CD4-positive, alpha-beta T cell treated with Interleukin-6 for 4 hours (primary cell): ENCODE data around the gene PTPRT.

Experiments
- DNase-seq: peaks from one replicate; pipeline ENCODE4 v3.0.0-alpha.2; 2020; ENCODE audit warnings: mixed read lengths

The PTPRT gene

DNA sequence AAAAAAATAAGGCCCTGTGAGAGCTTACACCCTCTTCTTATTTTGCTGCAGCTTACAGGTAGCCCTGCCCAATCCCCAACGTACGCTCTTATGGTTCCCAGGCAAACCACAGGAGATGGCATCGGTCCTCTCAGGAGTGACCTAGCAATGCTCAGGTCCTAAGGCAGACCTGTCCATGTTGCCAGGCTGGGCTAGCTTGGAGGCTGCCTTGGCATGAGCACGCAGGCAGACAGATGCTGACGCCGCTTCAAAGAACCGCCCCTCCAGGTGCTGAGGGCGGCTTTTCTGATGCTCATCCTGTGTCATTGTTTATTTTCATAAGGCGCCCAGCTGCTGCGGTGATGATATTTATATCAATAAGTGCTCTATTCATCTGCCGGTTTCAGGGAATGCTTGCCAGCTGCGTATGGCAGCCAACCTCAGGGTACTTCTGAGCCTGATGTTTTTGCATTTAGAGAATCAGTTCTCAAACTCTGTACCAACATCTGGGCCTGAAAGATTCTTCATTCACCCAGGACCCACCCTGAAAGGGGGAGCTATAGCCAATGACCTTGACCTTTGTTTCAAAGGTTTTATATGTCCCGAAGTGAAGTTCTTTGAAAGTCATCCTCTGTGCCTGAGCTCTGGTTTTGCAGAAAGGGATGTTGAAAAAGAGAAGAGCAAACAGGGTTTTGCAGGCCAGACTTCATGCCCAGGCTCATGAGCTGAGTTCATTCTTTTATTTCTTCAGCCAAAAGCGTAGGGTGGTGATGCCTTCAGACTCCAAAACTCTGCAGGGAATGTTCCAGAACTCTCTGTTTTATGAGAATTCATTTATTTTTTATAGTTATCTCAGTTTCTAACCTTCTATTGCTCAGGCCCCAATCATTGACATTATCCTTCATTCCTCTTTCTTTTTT lies 1095.9 kb downstream of the PTPRT start:
- DNase-seq = no peak

DNA sequence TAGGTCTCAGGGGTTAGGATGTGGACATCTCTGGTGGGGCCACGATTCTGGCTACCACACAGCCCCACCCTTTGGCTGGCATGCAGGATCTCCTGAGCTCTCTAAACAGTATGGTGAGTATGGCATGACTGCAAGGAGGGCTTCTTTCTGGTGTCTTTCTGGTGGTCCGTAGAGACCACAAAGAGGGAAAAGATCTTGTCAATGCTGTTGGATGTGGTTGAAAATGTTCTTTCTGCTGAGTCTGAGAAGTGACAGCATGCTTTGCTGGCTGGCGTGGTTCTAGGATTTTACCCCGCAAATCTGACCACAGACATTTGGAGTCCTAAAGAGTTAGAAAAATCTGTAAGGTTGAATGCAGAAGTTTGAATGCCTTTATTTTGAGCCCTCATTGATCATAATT lies 1096.7 kb downstream of the PTPRT start:
- DNase-seq = no peak

DNA sequence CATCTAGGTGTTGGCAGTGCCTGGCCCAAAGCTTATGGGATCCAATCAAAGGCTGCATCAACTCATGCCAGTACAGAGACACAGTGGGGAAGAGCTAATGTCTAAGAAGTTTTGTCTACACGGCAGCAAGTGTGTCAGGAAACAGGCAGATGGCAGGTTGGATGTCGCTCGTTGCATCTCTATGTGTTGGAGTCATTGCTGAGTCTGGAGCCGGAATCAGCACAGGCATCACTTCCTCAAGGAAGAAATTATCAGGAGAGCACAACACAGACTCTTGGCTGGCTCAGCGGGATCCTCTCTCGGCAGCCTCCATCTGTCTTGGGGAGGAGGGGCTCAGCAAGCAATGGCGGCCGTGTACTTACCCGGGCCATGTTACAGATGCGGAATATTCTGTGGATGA lies 1104.3 kb downstream of the PTPRT start:
- DNase-seq = no peak

DNA sequence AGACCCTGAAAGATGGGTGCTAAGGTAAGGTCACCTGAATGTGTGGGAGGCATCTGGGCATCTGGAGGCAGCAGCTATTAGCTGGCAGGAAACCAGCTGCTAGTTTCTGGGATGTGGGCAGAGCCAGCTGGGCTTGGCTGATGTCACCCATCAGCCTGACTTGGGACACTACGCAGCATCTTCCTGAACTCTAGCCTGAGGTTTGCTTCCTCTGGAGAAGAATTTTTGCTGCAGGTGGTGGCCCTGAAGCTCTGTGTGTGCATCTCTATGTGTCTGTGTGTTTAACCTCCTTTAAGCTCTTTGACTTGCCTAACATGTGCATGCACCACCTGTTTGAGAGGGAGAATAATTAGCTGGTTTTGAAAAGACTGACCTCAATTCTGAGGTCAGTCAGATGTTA lies 1106.4 kb downstream of the PTPRT start:
- no peak for DNase-seq

DNA sequence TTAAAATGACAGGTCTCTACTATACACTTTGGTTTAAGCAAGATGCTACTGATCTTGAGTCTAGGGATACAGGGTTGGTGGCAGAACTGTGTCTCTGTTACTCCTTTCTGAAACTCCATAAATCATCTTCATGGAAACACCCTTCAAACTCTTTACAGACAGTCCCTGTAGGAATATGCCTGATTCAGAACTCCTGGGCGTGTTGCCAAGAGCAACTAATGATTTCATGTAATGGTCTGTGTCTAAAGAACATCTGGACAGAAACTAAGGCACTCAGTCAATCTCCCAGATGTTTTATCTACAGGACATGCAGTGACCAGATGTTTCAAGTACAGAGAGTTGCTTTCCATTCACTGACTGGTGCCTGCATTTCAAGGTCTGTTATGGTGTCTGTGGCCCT lies 1107.1 kb downstream of the PTPRT start:
- DNase-seq = no peak

DNA sequence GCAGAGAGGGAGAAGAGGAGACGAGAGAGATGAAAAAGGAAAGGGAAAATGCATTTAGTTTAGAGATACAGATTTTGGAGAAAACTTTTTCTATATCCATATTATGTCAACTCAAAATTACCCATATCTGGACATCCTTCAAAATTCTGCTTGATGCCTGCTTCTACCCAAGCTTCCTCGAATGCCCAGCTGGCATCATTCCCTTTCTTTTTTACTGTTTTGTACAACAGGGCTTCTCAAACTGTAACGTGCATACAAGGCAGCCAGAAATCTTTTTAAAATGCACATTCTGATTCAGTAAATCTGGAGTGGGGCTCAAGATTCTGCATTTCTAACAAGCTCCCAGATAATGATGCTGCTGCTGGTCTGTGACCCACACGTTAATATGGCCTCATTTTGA lies 1108.8 kb downstream of the PTPRT start:
- DNase-seq = no peak

DNA sequence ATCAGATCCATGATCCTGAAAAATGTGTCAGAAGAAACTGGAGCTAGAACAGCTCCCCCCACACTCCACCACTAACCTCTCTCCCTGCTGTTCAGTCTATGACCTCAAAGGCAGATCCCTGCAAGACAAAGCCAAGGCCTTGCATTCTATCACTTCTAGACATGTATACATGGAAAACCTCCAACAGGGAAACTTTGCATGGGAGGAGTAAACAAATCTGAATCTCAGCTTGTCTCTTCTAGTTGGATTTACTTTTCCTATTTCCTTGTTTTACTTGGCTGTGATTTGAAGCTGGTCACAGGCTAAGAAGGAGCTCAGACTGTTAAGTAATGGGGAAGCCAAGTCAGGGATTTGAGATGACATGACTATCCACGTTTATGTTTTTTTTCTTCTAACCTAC lies 1114.8 kb downstream of the PTPRT start:
- DNase-seq = no peak

DNA sequence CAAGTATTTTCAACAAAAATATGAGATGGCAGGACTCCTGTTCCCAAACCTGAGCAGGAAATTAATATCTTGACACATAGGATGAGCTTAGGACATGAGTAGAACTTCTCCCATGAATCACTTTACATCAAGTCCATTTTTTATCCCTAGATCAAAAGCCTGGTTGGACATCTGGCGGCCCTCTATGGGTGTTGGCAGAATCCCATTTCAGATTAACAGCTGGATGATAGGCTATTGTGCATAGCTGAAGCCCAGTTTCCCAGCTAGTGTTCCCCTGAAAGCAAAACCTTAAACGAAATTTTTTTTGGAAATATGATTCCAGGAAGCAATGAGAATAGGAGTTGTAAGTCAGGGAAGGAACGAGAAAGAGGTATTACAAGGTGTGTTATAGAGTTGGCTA lies 1122.1 kb downstream of the PTPRT start:
- no peak for DNase-seq

DNA sequence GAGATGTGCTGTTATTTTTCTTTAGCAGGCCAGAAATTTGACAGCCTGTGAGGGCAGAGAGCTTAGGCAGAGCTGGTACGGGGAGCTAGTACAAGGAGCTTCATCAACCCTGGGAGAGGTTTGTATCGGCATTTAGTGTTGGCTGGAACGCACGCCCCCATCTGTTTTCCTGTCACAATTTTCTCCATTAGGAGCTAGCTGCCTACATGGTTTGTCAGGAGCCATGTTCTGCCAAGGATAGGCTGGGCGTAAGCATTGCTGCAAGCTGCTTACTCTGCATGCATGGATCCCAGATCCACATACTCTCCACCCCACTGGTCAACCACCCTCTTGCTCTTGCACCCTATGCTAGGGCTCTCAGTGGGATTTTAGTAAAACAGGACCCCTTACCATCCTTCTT lies 1122.5 kb downstream of the PTPRT start:
- no peak for DNase-seq

DNA sequence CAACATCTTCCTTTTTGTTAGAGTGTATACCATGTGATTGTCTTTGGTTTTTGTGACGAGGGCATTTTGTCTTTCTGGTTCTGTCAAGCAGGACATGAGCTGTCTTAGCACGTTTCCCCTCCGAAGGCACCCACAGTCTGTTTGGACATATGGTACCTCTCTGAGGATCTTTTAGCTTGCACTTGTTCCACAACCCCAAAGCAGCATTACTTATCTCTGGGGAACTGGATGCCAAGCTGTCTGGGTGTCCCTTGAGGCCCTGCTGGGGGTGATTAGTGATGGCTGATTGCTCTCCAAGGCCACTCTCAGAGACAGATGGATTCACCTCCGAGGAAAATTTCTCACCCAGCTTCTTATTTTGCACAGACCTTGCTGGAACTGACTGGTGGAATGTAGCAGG lies 1126.6 kb downstream of the PTPRT start:
- no peak for DNase-seq

DNA sequence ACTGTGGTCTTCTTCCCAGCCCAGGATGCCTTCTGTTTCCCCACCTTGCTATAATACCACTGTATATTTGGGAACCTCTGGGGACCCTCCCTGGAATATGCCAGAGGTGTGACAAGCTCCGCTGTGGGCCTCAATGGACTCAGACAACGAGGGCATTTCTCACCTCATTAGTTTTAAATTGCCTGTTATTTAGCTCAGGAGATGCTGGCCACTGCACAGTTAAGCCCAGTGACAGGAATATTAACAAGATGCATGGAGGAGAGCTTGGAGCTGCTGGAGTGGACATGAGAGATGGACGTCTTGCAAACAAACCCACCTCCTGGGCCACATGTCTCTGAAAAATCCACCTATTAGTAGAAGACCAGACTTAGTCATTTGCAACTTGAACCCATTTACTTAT lies 1136.4 kb downstream of the PTPRT start:
- no peak for DNase-seq

DNA sequence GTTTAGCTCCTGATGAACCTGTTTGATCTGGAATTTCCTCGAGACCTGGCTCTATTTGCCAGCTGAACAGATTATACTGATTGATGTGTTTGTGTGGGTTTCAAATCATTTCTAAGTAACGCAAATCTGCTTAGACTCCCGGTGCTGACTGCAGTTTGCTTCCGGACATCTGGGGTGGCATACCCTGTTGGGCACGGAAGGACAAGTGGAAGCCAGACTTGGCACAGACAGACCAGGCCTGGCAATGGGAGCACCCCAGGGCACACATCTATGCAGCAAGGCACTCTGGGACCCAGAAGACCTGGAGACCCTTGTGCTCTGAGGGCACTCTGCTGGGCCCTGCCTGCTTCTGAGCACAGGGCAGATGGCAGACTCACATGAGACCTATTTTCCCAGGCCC lies 1137.8 kb downstream of the PTPRT start:
- DNase-seq = no peak

DNA sequence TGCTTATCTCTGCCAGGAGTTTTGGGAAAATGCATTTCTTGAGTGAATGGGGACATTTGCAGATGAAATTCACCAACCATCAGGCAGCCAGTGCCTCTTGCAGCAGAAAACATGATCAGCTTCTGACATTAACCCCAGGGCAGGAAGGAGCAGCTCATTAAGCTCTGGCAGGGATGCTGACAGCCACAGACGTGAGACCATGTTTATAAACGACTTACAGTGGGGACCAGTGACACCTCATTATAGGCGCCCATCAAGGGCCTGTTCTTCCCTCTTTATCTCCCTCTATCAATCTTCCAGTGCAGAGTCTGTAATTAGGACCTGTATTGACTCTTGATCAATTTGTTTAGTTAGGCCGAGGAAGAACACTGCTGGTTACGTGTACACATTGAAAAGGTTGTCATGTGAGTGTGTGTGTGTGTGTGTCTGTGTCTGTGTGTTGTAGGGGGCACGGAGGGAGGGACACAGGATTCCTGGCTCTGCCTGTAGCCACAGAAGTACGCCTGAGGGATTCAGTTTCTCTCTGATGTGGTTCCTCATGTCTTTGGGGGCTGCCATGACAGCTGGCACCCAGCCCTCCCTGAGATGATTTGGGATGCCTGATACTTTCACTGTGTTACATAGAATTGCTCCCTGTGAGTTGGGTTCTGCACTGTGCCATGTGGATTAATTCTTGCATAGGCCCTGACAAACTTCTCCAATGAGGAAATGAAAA lies 1143.2 kb downstream of the PTPRT start:
- DNase-seq = no peak

DNA sequence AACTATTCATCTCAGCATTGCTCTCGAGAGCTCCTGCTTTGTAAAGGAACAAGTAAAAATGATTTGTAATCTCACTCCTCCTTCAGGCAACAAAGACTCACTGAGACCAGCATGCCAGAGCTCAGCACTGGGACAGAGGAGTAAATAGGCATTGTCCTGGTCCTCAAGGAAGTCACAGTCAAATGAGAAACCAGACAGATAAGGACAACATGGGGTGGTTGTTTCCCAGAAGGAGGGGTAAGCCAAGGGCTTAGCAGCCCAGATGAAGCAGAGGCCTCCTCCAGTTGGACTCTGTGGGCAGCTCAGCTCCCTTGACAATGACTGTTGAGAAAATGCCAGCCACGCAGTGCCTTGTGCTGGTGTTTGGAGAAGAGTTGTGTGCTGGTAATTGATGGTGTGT lies 1145.8 kb downstream of the PTPRT start:
- no peak for DNase-seq

DNA sequence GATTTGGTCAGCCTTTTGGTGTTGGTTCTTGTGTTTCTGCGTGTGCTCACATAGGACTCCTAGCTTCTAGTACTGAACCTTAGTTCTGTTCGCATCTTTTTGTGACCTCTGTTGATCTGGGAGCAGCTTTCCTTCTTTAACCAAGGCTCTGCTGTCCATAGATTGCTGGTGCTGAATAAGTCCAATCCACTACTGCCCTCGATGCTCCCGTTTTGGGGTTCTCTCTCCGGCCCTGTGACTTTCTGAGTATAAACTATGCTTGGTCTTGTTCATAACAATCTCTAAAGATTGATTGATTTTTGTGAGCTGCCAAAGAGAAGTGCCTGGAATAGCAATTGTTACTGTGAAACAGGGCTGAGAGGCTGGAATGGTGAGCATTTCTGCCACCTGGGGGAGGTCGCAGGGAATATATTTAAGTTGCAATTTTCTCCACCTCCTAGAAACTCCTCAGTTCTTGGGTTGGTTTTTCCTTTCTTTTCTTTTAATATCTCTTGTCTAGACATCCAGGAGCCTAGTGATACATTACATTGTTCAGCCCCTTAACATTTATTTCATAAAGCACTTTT lies 1148.6 kb downstream of the PTPRT start:
- DNase-seq = no peak

DNA sequence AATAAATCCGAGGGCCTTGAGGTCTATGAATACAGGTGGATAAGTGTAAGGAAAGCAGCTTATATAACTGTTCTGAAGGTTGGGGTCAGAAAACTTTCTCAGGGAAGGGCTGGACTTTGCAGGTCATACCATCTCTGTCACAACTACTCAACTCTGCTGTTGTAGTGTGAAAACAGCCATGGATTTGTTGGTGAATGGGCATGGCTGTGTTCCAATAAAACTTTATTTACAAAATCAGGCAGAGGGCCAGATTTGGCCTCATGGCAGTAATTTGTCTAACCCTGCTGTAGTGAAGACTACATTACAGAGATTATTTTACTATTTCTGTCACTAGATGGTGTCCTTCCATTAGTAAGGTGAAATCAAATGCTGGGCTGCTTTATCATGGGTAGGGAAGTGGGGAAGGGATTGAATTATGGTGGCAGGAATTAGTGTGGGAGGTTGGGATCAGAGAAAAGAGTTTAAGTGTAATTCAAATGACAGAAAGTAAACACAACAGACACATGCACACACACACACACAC lies 1161.9 kb downstream of the PTPRT start:
- DNase-seq = no peak

DNA sequence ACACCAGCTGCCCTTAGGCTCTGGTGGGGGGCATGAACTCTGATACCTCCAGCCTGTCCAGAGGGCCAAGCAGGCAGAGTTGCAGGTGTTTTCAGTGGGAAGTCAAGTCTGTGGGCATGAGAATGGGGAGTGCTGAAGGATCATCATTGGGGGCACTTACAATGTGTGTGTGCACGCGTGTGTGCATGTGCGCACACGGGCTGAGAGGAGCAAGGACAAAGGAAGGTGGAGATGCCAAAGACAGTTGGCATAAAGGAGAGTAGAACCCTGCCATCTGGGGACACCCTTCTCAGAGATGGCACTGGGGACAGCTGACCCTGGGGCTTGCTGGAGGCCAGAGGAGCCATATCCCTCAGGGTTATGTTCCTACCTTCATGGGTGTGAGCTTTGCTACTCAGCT lies 1163.1 kb downstream of the PTPRT start:
- no peak for DNase-seq

DNA sequence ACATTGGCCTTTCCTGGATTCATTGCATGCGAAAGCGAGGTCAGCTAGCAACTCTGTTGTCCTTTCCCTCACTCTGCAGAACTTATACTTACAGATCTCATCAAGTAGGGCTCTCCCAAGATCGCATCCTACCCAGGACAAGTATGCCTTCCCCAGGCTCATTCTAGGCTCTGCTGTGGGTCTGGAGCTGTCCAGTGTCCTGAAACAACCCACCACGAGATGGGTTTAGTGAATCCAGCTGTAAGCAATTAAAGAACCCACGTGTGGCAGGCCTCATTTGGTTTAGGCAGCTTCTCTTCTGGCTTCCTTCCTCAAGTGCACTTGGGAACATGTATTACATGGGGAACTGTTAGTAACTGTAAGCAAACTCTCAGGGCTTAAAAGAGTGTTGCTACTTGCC lies 1165.1 kb downstream of the PTPRT start:
- DNase-seq = no peak
